ENCODE results near the gene MSI2. TPM values are rescaled to one million over a fixed set of nuclear protein-coding genes. Genes with fewer than 3 reads are reported as not detected.

The MSI2 gene
- total RNA-seq, 4 donors from 2014 or later: 9.9 to 18.5 (median 13.8) TPM

- intact Hi-C loops (cut with DNase I; ENCODE audit: low total_unique reads): no loop called here
- WGBS, 2 donors: 85 to 91% methylated on average over 4 of the region's 4 CpGs
- TF ChIP-seq CTCF (IDR thresholded peaks at IDR 0.05): no peak
- no peak for TF ChIP-seq POLR2A (IDR thresholded peaks at IDR 0.05)
- no peak overlapping the region for H3K4me3 ChIP-seq (ENCODE audit: low read depth, poor library complexity, severe bottlenecking)
- no peak for DNase-seq (ENCODE audit: low spot score in 2 of 2)
Observed at GRCh38 chr17:57534863-57535248, 278.5 kb downstream of the MSI2 start.

GRCh38 chr17:57535249-57535966 lies 279.1 kb downstream of the MSI2 start:
- H3K4me3 ChIP-seq (ENCODE audit: low read depth, poor library complexity, severe bottlenecking): no peak overlapping the region
- WGBS, 2 donors: 77 to 86% methylated on average over 6 of the region's 6 CpGs
- DNase-seq (ENCODE audit: low spot score in 2 of 2): no peak
- intact Hi-C loops (cut with DNase I; ENCODE audit: low total_unique reads): no loop called here
- TF ChIP-seq POLR2A (IDR thresholded peaks at IDR 0.05) (no peak), CTCF (IDR thresholded peaks at IDR 0.05) (no peak)

- DNase-seq (ENCODE audit: low spot score in 2 of 2): no peak
- intact Hi-C loops (cut with DNase I; ENCODE audit: low total_unique reads): no loop called here
- no peak for TF ChIP-seq CTCF (IDR thresholded peaks at IDR 0.05)
- no peak for TF ChIP-seq POLR2A (IDR thresholded peaks at IDR 0.05)
- no peak overlapping the region for H3K4me3 ChIP-seq (ENCODE audit: low read depth, poor library complexity, severe bottlenecking)
- 87 to 91% methylated on average over 4 of the region's 4 CpGs for WGBS, 2 donors
Observed at GRCh38 chr17:57536289-57536688, 280.0 kb downstream of the MSI2 start.

- DNase-seq (ENCODE audit: low spot score in 2 of 2): no peak
- TF ChIP-seq POLR2A (IDR thresholded peaks at IDR 0.05) (no peak), CTCF (IDR thresholded peaks at IDR 0.05) (no peak)
- 81 to 93% methylated on average over 10 of the region's 10 CpGs for WGBS, 2 donors
- intact Hi-C loops (cut with DNase I; ENCODE audit: low total_unique reads): no loop called here
- no peak overlapping the region for H3K4me3 ChIP-seq (ENCODE audit: low read depth, poor library complexity, severe bottlenecking)
Observed at GRCh38 chr17:57536789-57537523, 280.6 kb downstream of the MSI2 start.

GRCh38 chr17:57537524-57538410 lies 281.4 kb downstream of the MSI2 start:
- no peak for DNase-seq (ENCODE audit: low spot score in 2 of 2)
- no peak overlapping the region for H3K4me3 ChIP-seq (ENCODE audit: low read depth, poor library complexity, severe bottlenecking)
- 67 to 75% methylated on average over 17 of the region's 17 CpGs for WGBS, 2 donors
- no peak for TF ChIP-seq POLR2A (IDR thresholded peaks at IDR 0.05)
- intact Hi-C loops (cut with DNase I; ENCODE audit: low total_unique reads): no loop called here
